DMS53 treated with DMSO at 0.1 percent for 48 hours (cell line): ENCODE measurements around the gene HRH1.
"Not testable (repeated sequence)": the region's sequence is repeated elsewhere in the genome, so short reads cannot be mapped to it uniquely, and the experiment has no call there.

Experiments used
- DNase-seq: peaks from one replicate; lab custom pipeline; 2025; ENCODE audit not compliant: unreplicated experiment; lab: John Stamatoyannopoulos, UW

Gene HRH1

GRCh38 chr3:11170052-11170770, 15.9 kb downstream of the HRH1 start:
- no peak for DNase-seq

- no peak for DNase-seq
These were observed 17.9 kb downstream of the HRH1 start for GRCh38 chr3:11172096-11172690.

DNA sequence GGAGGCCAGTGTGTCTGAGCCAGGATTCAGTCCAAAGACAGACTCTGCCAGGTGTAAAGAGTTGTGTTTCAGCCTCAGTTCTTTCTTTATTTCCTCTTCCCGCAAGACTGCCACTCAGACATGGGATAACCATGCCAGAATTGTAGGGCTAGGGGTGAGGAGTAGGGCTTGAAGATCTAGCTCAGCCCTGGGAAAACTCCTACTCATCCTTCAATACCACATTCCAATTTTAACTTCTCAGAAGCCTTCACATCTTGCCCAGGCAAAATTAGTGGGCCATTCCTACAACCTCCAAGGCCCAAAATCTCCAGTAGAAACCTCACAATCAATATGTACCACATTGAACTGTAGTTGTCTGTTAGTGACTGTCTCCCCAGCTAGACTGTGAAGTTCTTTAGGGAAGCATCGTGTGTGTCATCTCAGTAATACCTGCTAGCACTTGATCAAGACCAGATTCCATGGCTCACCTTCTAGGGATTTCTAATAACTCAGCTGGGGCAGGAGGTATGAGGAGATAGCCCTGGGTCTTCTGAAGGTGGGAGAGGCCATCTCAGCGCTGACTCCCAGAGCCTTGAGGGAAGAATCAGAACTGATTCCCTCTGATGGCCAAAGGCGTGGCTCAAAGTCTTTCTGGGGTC, 19.7 kb downstream of the HRH1 start:
- no peak for DNase-seq

DNA sequence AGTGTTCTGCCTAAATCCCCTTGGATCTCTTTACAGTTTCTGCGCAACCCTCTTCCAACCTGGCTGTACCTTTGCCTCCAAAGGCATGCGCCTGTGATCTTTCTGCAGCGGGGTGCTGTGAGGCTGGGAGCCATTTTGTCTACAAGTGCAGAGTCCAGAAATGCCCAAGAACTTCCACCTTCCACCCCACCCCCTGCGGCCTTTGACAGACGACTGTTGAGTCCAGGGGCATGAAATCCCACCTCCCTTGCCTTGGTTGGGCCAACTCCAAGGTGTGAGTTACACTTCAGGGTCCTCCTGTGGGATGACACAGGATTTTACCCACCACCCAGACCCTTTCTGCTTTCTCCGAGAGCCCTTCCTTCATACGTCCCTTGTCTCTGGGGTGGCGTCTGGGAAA, 24.1 kb downstream of the HRH1 start:
- no peak for DNase-seq

GRCh38 chr3:11184328-11184969, 30.2 kb downstream of the HRH1 start:
- DNase-seq, result not testable (repeated sequence)

DNA sequence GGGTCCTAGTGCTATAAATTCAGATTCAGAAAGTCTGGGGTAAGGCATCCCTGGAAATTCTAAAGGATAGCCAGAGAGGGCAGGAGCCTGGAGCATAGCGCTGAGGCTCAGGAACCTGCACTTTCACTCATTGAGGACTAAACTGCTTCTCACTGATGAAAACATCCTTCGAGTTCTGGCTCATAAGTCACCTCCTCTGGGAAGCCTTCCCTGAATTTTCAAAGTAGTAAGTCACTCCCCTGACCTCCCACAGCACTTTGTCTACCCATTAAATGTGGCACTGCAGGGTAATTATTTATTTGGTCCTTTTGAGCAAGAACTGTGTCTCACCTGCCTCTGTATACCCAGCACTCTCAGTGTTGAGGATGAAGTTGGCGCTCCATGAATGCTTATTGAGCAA, 30.9 kb downstream of the HRH1 start:
- DNase-seq, result no peak

- DNase-seq, result no peak
These were observed 31.4 kb downstream of the HRH1 start for GRCh38 chr3:11185564-11186317.

DNA sequence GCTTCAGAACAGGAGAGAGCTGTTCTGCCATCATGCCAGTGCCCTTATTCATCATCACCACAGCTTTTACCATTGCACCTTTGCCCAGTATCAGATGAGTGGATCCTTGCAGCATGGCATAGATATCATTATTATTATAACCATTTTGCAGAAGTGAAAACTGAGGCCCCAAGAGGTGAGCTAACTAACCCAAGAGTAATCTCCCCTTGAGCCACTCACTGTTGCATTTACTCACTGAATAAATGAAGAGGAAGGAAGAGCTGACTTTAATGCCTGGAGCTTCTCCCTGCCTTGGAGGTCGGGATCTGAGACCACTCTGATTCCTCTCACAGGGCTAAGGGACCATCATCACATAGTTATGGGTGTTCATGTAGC, 32.0 kb downstream of the HRH1 start:
- no peak for DNase-seq

- DNase-seq, result no peak
These were observed 32.5 kb downstream of the HRH1 start for GRCh38 chr3:11186771-11187191.

DNA sequence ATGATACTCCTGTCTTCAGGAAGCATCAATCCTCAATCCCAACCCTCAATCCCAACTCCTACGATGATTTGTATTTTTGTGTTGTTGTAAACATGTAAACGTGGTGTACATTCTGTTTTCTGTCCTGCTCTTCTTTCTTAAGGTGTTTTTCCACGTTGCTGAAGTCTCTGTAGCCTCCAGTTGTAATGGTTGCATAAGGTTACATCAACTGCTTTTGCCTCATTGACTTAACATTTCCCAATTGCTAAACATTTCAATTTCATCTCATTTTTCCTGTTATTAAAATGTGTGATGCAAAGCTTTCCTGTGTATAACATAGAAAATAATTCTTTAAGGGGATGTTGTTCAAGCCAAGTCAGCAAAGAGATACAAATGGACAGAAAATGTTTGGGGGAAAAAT, 33.4 kb downstream of the HRH1 start:
- DNase-seq, result no peak

DNA sequence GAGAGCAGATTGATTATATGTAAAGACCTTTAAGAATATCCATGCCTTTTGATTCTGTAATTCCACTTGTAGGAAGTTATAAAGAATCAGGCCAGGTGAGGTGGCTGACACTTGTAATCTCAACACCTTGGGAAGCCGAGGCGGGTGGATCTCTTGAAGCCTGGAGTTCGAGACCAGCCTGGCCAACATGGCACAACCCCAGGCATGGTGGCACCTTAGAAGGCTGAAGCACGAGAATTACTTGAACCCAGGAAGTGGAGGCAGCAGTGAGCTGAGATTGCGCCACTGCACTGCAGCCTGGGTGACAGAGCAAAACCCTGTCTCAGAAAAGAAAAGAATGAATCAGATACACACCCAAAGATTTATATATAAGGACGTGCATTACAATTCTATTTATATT, 33.9 kb downstream of the HRH1 start:
- no peak for DNase-seq

- no peak for DNase-seq
These were observed 40.9 kb downstream of the HRH1 start for GRCh38 chr3:11195201-11195600.

GRCh38 chr3:11195721-11196332, 41.5 kb downstream of the HRH1 start:
- no peak for DNase-seq

GRCh38 chr3:11197484-11197883, 43.2 kb downstream of the HRH1 start:
- DNase-seq, result no peak

GRCh38 chr3:11198070-11198469, 43.8 kb downstream of the HRH1 start:
- DNase-seq, result no peak

DNA sequence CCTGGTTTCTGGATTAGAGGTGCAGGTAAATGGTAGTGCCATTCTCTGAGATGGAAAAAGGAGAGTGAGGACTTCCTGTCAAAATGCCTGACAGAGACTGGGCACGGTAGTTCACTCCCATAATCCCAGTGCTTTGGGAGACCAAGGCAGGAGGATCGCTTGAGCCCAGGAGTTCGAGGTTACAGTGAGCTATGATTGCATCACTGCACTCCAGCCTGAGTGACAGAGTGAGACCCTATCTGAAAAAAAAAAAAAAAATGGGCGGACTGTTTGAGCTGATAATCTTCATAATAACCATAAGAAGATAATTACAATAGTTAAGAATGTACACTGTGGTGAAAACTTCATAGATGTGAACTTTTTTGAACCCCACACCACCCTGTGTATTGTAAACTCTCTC, 44.2 kb downstream of the HRH1 start:
- no peak for DNase-seq

DNA sequence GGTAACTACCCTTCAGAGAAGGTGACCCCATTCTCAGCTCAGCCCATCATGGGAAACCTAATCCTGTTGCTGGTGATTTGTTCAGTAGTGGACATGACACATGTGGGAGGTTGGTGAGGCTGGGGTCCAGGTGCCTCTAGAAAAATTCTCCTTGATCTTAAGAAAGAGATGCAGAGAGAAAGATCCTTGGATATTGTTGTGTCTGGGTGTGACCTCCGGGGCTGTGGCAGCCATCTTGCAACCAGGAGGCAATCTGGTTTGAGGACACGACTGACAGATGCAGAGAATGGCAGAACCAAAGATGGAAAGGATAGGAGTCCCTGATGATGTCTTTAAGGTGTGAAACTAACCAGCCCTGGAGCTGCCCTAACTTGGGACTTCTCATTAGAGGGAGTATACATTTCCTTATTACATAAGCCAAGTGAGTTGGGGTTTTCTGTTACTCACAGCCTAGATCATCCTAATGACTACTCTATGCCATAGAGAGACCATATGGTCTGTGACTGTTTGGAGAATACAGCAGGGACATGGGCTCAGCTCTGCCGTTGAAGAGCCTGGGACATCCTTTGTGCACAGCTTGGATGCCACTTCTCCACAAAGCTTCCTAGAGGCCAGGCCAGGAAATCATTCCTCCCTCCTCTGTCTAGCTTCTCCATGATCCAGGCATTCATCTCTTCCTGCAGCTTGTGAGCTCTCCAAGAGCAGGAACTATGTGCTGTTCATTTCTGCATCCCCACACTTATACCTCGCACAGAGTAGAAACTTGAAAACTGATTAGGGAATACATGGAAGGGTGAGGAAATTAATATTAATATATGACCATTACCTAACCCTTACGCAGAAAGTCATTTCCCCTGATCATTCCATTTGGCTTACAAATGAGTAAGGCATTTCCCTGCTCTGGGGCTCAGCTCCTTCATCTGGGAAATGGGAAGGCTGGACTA, 45.9 kb downstream of the HRH1 start:
- DNase-seq, result no peak

DNA sequence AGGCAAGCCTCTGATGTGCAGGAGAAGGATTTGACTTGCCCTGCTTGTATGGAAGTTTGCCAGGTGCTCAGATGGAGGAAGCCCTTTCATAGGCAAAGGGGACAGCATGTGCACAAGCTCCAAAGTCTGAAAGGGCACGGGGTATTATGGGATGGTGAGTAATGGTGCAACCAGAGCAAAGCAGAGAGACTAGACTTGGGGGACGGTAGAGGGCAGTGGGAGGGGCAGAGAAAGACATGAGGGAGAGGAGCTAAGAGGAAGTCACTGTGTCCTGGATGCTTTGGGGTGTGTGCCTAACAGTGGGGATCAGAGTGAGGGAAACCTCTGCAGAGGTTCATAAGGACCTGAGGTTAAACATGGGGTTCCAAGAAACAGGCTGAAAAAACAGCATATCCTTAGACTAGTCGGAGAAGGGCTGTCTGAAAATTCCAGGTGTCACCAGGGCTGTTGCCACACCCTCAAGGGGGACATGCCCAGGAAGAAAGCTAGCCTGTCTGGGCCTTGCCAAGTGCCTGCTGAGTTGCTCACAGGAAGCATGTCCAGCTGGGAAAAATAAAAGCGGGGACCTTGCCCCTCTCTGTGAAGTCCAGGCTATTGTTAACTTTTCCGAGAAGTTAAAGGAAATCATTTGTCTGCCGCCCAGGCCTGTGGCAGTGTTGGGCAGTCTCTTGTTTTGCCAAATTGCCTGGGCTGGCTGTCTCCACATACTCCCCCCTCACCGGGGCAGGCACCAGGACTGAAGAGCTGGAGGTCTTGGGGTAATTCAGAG, 47.1 kb downstream of the HRH1 start:
- no peak for DNase-seq

DNA sequence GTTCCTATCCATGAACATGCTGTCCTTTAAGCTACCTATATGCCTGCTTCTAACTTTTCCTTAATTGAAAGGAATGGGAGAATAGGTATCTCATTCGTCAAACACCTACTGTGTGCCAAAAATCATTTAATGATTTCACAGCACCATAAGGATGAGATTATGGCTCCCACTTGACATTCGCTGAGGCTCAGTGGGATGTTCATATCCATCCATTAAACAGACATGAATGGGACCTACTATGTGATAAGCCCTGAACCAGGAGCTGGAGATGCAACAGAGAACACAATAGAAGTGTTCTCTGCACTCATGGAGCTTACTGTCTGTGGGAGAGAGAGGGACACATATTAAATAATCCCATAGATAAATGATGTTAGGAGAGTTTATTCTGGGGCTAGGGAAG, 49.7 kb downstream of the HRH1 start:
- DNase-seq, result no peak
